ENCODE data around the gene SPACA4. TPM values are rescaled to one million over a fixed set of nuclear protein-coding genes. Genes with fewer than 3 reads are reported as not detected.

The SPACA4 gene
- total RNA-seq, 2 donors from 2014 or later, result not detected

DNA sequence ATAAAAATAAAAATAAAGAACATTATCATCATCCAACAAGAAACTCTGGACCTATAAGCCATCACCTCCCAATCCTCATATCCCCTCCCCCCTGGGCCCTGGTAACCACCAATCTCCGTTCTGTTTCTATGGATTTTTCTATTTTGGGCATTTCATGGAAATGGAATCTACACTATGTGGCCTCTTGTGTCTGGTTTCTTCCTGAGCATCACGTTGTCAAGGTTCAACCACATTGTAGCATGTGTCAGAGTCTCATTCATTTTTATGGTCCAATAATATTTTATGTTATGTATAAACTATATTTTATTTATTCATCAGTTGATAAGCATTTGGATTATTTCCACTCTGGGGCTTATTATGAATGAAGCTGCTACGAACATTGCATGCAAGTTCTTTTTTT lies 27.7 kb upstream of the SPACA4 start:
- no peak for DNase-seq
- Mint-ChIP-seq H3K36me3 (ENCODE audit: low read depth) (no peaks in the 10 kb centered on the region), H3K4me1 (peaks cover 5% of the 10 kb centered on the region), H3K27me3 (no peaks in the 10 kb centered on the region), H3K27ac (no peak overlapping the region), H3K4me3 (no peak overlapping the region)
- no peaks in the 10 kb centered on the region for H3K9me3 ChIP-seq (ENCODE audit: control insufficient read depth, low read length, poor library complexity, severe bottlenecking)
- no peak for ATAC-seq

DNA sequence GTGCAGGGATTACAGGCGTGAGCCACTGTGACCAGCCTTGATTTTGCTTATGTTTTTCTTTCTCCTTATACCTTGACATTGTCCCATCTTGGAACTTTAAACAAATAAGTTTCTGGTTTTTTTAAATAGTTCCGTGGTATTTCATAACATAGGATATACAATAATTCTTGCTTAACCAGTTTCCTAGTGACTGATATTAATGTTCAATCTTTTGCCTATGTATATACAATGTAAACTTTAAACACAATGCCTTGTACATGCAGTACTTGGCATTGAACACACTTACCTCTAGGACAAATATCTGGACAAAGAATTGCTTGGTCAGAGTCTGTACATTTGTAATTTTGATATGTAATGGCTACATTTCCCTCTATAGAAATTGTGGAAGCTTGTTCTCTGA lies 24.4 kb upstream of the SPACA4 start:
- H3K27me3 Mint-ChIP-seq, result no peaks in the 10 kb centered on the region
- no peak overlapping the region for H3K4me3 Mint-ChIP-seq
- no peaks in the 10 kb centered on the region for H3K9me3 ChIP-seq (ENCODE audit: control insufficient read depth, low read length, poor library complexity, severe bottlenecking)
- ATAC-seq (no peak), DNase-seq (no peak)
- peaks cover 4% of the 10 kb centered on the region for H3K4me1 Mint-ChIP-seq
- peaks cover 3% of the 10 kb centered on the region for H3K36me3 Mint-ChIP-seq (ENCODE audit: low read depth)
- no peak overlapping the region for H3K27ac Mint-ChIP-seq

DNA sequence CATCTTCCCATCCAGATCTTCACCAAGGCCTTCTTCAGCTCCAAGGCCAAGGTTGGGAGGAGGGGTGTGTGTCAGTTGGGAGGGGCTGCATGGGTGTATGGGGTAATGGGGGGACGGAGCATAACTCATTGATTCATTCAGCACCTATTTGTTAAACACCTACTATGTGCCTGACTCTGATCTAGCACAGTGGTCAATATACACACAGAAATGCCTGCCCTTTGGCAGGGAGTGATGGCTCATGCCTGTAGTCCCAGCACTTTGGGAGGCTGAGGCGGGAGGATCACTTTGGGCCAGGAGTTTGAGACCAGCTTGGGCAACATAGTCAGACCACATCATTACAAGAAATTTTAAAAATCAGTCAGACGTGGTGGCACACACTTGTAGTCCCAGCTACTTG lies 19.2 kb upstream of the SPACA4 start:
- H3K27me3 Mint-ChIP-seq, result no peaks in the 10 kb centered on the region
- peaks cover 20% of the 10 kb centered on the region for H3K4me1 Mint-ChIP-seq
- no peaks in the 10 kb centered on the region for H3K9me3 ChIP-seq (ENCODE audit: control insufficient read depth, low read length, poor library complexity, severe bottlenecking)
- no peak for DNase-seq
- ATAC-seq, result no peak
- H3K36me3 Mint-ChIP-seq (ENCODE audit: low read depth), result peaks cover 3% of the 10 kb centered on the region
- H3K27ac Mint-ChIP-seq, result no peak overlapping the region
- H3K4me3 Mint-ChIP-seq, result no peak overlapping the region

DNA sequence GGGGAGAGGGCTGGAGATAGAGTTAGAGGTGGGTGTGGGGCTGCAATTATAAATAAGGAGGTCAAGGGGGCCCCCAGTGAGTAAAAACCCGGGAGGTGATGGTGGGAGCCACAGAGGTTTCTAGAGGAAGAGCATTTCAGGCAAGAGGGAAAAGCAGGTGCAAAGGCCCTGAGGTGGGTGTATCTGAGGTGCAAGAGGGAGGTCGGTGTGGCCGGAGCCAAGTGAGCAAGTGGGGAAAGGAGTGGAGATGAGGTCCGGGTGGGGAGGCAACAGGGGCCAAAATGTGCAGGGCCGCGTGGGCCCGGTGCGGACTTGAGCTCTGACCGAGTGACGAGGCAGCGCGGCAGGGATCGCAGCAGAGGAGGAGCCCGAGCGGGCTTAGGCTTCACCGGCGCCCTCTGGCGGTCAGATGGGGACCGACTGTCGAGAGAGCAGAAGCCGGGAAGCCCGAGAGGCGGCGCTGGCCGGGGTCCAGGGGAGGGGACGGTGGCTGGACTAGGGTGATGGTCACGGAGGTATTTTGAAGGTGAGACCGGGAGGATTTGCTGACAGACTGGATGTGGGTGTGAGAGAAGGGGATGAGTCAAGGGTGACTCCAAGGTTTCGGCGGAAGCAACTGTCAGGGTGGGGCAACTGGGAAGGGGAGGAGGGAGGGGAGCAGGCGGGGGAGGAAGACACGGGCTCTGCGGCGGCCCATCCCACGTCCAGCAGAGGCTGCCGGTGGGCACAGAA lies 17.7 kb upstream of the SPACA4 start:
- no peaks in the 10 kb centered on the region for H3K9me3 ChIP-seq (ENCODE audit: control insufficient read depth, low read length, poor library complexity, severe bottlenecking)
- H3K27me3 Mint-ChIP-seq, result no peaks in the 10 kb centered on the region
- no peak overlapping the region for H3K27ac Mint-ChIP-seq
- H3K4me3 Mint-ChIP-seq, result peak overlapping the region; percentile 82
- H3K4me1 Mint-ChIP-seq, result peaks cover 22% of the 10 kb centered on the region
- DNase-seq, result peak; percentile 75 to 90 (median 82)
- peaks cover 3% of the 10 kb centered on the region for H3K36me3 Mint-ChIP-seq (ENCODE audit: low read depth)
- peak; percentile 92 for ATAC-seq

DNA sequence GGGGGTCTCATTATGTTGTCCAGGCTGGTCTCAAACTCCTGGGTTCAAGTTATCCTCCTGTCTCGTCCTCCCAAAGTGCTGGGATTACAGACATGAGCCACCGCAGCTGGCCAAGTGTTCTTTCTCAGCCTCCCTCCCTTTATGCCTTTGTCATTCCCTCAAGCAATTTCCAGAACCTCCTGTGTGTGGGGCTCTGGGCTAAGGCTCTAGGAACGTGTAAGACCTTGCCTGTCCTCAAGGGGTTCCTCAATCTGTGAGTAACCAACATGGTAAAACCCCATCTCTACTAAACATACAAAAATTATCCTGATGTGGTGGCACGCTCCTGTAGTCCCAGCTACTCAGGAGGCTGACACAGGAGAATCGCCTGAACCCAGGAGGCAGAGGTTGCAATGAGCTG lies 15.5 kb upstream of the SPACA4 start:
- H3K4me3 Mint-ChIP-seq, result no peak overlapping the region
- no peaks in the 10 kb centered on the region for H3K27me3 Mint-ChIP-seq
- no peak for DNase-seq
- H3K36me3 Mint-ChIP-seq (ENCODE audit: low read depth), result peaks cover 3% of the 10 kb centered on the region
- ATAC-seq, result no peak
- no peaks in the 10 kb centered on the region for H3K9me3 ChIP-seq (ENCODE audit: control insufficient read depth, low read length, poor library complexity, severe bottlenecking)
- H3K27ac Mint-ChIP-seq, result no peak overlapping the region
- H3K4me1 Mint-ChIP-seq, result peaks cover 27% of the 10 kb centered on the region

DNA sequence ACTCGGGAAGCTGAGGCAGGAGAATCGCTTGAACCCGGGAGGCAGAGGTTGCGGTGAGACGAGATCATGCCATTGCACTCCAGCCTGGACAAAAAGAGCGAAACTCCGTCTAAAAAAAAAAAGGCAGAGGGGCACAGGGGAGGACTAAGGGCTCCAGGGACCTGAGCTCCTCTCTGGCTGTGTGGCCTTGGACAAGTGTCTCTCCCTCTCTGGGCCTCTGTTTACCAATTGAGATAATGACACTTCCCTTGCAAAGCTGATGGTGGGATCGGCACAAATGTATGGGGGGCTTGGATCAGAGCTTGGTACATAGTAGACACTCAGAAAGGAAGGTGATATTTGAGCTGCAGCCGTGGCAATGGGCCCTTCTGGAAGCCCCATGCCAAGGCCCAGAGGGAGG lies 11.4 kb upstream of the SPACA4 start:
- Mint-ChIP-seq H3K36me3 (ENCODE audit: low read depth) (peaks cover 3% of the 10 kb centered on the region), H3K4me1 (peaks cover 18% of the 10 kb centered on the region), H3K27ac (peak overlapping the region; percentile 78), H3K4me3 (peak overlapping the region; percentile 75), H3K27me3 (peaks cover 5% of the 10 kb centered on the region)
- ATAC-seq, result no peak
- no peaks in the 10 kb centered on the region for H3K9me3 ChIP-seq (ENCODE audit: control insufficient read depth, low read length, poor library complexity, severe bottlenecking)
- no peak for DNase-seq

DNA sequence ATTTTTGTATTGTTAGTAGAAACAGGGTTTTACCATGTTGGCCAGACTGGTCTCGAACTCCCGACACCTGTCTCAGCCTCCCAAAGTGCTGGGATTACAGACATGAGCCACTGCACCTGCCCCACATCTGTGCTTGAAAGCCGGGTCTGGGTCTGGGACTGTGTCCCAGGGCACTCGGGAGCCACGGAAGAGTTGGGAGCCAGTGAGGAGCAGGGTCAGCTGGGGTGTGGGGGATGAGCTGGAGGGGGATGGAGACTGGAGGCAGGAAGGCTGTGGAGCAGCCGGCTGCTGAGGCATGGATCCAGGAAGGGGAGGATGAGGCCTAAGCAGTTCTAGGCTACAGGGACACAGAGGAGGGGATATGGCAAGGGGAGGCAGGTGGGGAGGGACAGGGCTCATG lies 10.7 kb upstream of the SPACA4 start:
- peak overlapping the region; percentile 79 for H3K4me3 Mint-ChIP-seq
- H3K27ac Mint-ChIP-seq, result peak overlapping the region; percentile 78
- no peaks in the 10 kb centered on the region for H3K9me3 ChIP-seq (ENCODE audit: control insufficient read depth, low read length, poor library complexity, severe bottlenecking)
- H3K27me3 Mint-ChIP-seq, result peaks cover 5% of the 10 kb centered on the region
- DNase-seq (no peak), ATAC-seq (no peak)
- H3K36me3 Mint-ChIP-seq (ENCODE audit: low read depth), result peaks cover 3% of the 10 kb centered on the region
- H3K4me1 Mint-ChIP-seq, result peaks cover 18% of the 10 kb centered on the region

DNA sequence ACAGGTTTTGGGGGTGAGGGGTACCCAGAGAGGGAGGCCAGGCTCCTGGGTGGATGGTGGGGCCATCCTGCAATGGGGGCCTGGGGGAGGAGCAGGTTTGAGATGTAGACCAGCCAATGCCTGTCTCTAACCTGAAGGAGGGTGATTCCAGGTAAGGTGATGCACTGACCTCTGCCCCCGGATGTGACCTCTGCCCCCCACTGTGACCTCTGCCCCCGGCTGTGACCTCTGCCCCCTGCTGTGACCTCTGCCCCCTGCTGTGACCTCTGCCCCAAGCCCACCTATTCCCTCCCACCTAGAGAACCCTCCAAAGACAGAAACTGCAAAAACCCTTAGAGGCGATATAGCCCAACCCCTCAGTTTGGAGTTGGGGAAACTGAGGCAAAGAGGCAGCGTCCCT lies 10.3 kb upstream of the SPACA4 start:
- Mint-ChIP-seq H3K36me3 (ENCODE audit: low read depth) (peaks cover 3% of the 10 kb centered on the region), H3K4me1 (peaks cover 18% of the 10 kb centered on the region), H3K27me3 (peaks cover 5% of the 10 kb centered on the region), H3K27ac (peak overlapping the region; percentile 78), H3K4me3 (peak overlapping the region; percentile 79)
- no peak for DNase-seq
- ATAC-seq, result no peak
- no peaks in the 10 kb centered on the region for H3K9me3 ChIP-seq (ENCODE audit: control insufficient read depth, low read length, poor library complexity, severe bottlenecking)

DNA sequence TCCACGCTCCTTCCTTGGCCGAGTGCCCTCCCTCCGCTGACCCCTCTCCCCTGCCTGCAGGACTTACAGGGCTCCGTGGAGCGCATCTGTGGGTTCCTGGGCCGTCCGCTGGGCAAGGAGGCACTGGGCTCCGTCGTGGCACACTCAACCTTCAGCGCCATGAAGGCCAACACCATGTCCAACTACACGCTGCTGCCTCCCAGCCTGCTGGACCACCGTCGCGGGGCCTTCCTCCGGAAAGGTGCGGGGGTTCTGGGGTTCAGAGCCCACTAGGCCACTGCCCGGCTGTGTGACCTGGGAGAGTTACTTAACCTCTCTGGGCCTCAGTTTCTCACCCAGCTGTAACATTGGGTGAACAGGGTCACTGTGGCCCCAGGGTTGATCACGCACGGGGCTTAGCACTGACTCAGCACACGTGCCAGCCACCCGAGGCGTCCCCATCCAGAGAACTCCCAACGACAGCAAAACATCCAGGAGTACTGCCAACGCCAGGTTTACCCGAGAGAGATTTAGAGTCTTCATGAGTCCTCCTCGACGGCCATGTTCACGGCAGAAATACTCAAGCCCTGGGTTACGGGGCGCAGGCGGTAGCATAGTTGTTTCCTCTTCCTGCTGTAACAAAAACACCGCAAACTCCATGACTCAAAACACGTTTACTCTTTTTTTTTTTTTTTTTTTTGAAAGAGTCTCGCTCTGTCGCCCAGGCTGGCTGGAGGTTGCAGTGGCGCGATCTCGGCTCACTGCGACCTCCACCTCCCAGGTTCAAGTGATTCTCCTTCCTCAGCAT lies 9.7 kb upstream of the SPACA4 start:
- H3K27me3 Mint-ChIP-seq, result peaks cover 5% of the 10 kb centered on the region
- H3K27ac Mint-ChIP-seq, result peak overlapping the region; percentile 84
- DNase-seq (peak in 1 of 3 donors; percentile 51), ATAC-seq (peak; percentile 95)
- H3K4me3 Mint-ChIP-seq, result peak overlapping the region; percentile 79
- H3K9me3 ChIP-seq (ENCODE audit: control insufficient read depth, low read length, poor library complexity, severe bottlenecking), result no peaks in the 10 kb centered on the region
- peaks cover 3% of the 10 kb centered on the region for H3K36me3 Mint-ChIP-seq (ENCODE audit: low read depth)
- peaks cover 13% of the 10 kb centered on the region for H3K4me1 Mint-ChIP-seq

DNA sequence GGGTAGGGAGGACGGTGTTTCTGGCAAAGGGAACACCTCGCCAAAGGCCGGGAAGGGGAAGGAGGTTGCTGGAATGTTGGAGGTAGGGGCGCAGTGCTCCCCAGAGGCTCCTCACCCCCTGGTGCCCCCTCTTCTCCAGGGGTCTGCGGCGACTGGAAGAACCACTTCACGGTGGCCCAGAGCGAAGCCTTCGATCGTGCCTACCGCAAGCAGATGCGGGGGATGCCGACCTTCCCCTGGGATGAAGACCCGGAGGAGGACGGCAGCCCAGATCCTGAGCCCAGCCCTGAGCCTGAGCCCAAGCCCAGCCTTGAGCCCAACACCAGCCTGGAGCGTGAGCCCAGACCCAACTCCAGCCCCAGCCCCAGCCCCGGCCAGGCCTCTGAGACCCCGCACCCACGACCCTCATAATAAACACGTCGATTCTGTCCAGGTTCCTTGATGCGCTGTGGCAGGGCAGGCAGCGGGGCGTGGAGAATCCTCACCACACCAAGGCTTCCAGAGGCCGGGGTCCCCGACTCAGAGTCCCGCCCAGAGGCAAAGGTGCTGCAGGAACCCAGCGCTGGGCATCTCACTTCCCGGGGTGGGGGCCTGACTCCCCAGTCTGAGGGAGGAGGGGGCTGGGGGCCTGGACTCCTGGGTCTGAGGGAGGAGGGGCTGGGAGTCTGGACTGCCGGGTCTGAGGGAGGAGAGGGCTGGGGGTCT lies 7.4 kb upstream of the SPACA4 start:
- Mint-ChIP-seq H3K27me3 (peaks cover 5% of the 10 kb centered on the region), H3K27ac (peak overlapping the region; percentile 59), H3K4me1 (peaks cover 10% of the 10 kb centered on the region), H3K36me3 (ENCODE audit: low read depth) (peaks cover 3% of the 10 kb centered on the region), H3K4me3 (no peak overlapping the region)
- no peaks in the 10 kb centered on the region for H3K9me3 ChIP-seq (ENCODE audit: control insufficient read depth, low read length, poor library complexity, severe bottlenecking)
- DNase-seq, result no peak
- no peak for ATAC-seq

DNA sequence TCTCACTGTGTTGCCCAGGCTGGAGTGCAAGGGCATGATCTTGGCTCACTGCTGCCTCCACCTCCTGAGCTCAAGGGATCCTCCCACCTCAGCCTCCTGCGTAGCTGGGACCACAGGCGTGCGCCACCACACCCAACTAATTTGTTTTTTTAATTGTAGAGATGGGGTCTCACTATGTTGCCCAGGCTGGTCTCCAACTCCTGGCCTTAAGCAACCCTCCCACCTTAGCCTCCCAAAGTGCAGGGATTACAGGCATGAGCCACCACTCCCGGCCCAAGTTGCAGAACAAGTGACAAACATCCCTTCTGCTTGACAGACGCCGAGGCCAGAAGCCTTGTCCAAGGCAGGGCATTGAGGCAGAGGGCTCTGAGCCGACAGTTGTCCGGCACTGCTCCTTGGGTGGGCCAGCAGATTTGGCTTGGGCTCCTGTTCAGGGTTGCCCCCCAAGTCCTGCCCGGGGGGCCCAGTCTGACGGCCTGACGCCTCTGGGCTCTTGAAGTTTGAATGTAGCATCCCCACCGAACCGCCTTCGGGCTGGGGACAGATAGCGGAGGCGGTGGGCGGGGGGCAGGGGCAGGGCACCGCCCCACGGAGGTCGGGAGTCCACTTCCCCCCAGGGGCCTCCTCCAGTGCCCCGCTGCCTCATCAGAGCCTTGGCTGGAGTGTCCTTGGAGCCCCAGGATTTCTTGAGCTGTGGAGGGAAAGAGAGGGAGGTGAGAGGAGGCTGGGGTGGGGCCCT lies 5.7 kb upstream of the SPACA4 start:
- no peaks in the 10 kb centered on the region for H3K9me3 ChIP-seq (ENCODE audit: control insufficient read depth, low read length, poor library complexity, severe bottlenecking)
- ATAC-seq (no peak), DNase-seq (no peak)
- H3K27ac Mint-ChIP-seq, result no peak overlapping the region
- H3K4me3 Mint-ChIP-seq, result no peak overlapping the region
- peaks cover 3% of the 10 kb centered on the region for H3K4me1 Mint-ChIP-seq
- no peaks in the 10 kb centered on the region for H3K36me3 Mint-ChIP-seq (ENCODE audit: low read depth)
- peaks cover 5% of the 10 kb centered on the region for H3K27me3 Mint-ChIP-seq

DNA sequence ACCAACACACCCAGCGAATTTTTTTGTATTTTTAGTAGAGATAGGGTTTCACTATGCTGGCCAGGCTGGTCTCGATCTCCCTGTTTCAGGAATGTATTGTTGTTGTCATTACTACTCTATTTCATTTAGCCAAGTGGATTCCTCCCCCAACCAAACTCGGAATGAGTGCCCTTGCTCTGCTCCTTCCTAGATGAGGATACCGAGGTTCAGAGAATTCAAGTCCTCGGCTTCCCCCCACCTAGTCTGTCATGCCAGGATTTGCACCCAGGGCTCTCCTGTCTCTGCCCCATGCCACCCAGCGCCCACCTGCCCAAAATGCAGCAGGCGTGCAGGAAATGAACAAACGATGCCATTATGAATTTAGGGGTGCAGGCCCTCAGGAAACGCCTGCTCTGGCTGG lies 3.5 kb upstream of the SPACA4 start:
- no peak overlapping the region for H3K27ac Mint-ChIP-seq
- no peaks in the 10 kb centered on the region for H3K36me3 Mint-ChIP-seq (ENCODE audit: low read depth)
- H3K9me3 ChIP-seq (ENCODE audit: control insufficient read depth, low read length, poor library complexity, severe bottlenecking), result no peaks in the 10 kb centered on the region
- peaks cover 5% of the 10 kb centered on the region for H3K27me3 Mint-ChIP-seq
- DNase-seq, result no peak
- no peak for ATAC-seq
- H3K4me1 Mint-ChIP-seq, result no peaks in the 10 kb centered on the region
- no peak overlapping the region for H3K4me3 Mint-ChIP-seq

DNA sequence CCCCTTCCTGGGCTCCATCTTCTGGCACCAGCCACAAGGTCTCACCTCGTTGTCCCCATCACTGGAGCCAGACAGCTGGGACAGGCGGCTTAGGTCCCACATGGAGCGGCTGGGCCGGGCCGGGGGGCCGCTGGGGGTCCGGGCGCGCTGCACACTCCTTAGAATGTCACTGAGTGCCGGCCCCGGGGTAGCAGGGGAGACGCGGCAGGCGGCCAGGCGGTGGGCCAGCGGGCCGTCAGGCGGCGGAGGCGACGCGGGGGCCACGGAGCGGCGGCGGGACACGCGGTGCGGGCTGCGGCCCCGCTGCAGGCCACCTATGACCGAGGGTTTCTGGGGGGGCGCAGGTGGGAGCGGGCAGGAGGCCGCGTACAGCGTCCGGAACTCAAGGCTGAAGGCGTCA lies 3.1 kb upstream of the SPACA4 start:
- no peak overlapping the region for H3K27ac Mint-ChIP-seq
- DNase-seq, result no peak
- no peaks in the 10 kb centered on the region for H3K36me3 Mint-ChIP-seq (ENCODE audit: low read depth)
- no peak for ATAC-seq
- H3K4me3 Mint-ChIP-seq, result no peak overlapping the region
- H3K27me3 Mint-ChIP-seq, result peaks cover 5% of the 10 kb centered on the region
- H3K4me1 Mint-ChIP-seq, result no peaks in the 10 kb centered on the region
- H3K9me3 ChIP-seq (ENCODE audit: control insufficient read depth, low read length, poor library complexity, severe bottlenecking), result no peaks in the 10 kb centered on the region

All from T-helper 17 cell (primary cell).